Measurements from ENCODE around the gene FAM72C.
"Not testable (repeated sequence)": the region's sequence is repeated elsewhere in the genome, so short reads cannot be mapped to it uniquely, and the experiment has no call there.

The FAM72C gene

DNA sequence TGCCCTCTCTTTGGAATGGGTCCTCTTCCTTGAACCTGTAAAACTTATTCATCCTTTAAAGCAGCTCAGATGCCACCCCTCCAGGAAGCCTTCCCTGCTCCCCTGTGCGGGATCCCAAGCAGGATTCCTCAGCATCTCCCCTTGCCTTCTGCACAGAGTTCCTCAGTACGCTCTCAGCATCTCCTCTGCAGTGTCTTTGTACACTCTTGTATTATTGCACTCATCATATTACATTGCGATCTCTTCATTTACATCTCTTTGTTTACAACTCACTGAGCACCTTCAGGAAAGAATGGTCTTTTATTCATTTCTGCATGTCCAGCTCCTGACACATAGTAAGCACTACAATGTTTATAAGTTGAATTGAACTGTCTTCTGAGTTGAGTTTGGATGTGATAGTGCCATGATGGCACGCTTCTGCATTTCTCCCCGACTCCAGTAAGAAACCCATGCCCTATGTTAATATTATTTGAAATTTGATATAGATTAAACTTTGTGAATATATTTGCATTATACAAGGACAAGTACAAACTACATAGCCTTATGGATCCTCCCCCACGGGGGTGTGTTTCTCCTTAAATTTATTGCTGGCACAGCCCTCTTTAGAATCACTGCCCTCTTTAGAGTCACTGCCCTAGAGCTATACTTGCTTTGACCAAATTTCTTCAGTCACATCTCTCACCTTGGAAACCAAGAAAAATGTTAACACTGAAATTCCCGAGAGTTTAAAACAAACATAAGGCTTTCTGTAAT, 13.1 kb upstream of the FAM72C start:
- DNase-seq: not testable (repeated sequence)

DNA sequence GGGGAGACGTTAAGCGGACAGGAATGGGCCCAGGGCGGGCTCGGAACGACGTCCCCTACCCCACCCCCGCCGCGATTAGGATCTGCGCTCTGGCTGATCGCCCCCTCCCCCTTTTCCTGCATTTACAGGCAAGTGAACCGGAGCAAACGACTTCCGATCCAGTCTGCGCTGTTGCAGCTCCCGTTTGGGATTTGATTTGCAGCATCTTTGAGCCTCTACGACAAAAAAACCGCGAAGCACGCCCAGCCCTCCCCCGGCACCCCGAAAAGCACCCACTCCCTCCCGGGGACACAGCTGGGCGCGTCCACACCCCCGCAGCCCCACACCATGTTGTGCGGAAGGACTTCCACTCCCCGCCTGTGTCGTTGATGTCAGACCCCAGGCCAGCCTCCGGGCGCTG, 2.6 kb upstream of the FAM72C start:
- DNase-seq: not testable (repeated sequence)

DNA sequence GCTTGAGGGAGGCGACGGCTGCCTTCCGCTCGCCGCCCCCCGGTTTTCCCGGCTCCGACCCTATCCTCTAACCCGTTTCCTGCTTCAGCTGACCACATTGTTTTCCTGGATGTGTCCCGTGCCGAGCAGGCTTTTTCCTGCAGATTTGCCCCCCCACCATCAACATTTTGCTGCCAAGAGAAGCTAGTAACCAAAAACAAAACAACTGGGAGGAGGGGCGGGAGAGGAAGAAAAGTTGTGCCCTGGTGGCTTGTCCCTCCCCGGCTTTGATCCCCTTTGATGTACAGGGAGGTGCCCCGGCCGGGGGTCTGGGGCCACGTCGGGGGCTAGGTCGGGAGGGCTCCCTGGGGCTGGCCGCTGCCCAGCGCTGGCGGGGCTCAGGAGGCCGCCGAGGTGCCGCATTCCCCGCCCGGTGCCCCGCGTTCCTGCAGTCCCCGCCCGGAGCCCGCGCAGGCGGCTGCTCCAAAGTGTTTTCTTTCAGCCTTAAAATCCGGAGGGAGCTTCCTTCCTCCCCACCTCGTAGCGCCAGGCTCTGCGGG, 2.2 kb upstream of the FAM72C start:
- not testable (repeated sequence) for DNase-seq

DNA sequence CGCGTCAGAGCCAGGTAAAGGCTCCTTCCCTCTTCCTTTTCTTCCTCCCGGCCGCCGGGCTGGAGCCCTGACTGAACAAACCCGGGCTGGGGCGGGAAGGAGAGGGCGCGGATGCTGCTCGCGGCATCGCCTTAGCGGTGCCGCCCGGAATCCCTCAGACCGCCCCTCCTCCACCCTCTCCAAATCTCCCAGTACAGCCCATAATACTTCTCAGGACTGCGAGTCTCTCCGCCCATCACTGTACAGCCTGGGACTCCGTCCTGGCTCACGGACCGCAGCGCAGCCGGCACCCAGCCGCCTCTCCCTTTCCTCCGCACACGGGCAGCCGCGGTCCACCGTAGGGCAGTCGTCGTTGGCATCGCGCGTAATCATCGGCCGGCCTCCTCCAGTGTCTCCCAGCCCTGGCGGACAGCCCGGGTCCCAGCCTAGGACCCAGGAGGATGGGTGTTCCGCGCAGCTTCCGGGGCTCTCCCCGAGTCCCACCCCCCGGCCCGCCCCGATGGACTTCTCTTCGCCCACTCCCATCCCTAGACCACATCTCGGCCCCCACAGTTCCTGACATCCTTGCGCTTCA, 1.1 kb upstream of the FAM72C start:
- DNase-seq: not testable (repeated sequence)

DNA sequence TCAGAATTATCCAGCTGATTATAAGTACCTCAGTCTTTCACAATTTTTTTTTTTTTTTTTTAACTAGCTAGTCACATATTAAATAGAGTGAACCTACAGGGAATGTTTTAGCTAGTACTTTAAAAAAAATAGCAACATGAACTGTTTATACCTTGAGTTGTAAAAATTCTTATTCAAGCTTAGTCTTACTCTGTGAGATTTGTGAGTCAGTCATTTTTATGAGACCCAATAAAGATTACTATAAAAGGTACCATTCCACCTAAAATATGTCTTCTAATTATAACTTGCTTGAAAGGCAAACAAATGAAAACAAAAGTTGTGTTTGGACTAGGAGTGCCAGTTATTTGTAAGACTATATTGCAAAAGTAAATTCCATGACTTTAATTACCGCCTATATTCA, 5.9 kb downstream of the FAM72C start:
- DNase-seq: not testable (repeated sequence)

DNA sequence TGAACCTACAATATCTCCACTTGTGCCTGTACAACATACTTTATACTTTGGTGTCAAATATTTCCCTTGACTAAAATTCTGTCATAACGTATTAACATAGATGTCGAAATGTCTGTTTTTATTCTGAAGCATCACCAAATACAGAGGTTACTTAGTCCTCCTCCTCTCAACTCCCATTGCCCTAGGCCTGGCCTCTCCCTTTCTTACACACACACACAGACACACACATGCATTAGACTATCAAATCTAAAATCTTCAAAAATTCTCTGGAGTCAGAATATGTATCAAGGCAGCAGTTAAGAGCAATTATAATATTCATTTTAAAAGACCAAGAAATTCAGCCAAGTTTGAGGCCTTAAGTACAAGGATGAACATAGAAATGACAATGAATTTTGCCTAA, 7.5 kb downstream of the FAM72C start:
- not testable (repeated sequence) for DNase-seq

DNA sequence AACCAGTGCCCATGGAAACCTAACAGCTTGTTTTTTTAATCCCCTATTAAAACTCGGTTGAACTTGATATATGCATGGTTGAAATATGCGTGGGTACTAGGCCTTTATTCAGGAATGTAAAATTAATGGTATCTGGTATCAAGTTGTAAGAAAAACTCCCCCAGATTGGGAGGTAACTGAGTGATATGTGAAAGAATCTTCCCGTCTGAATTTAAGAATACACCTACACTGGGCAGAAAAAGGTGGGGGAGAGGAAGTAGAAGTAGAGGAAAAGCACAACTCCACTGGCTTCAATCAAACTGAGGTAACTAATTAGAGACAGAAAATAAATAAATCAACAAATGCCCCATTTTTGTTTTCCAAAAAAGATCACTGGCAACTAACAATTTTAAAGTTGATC, 15.9 kb downstream of the FAM72C start:
- not testable (repeated sequence) for DNase-seq

DNA sequence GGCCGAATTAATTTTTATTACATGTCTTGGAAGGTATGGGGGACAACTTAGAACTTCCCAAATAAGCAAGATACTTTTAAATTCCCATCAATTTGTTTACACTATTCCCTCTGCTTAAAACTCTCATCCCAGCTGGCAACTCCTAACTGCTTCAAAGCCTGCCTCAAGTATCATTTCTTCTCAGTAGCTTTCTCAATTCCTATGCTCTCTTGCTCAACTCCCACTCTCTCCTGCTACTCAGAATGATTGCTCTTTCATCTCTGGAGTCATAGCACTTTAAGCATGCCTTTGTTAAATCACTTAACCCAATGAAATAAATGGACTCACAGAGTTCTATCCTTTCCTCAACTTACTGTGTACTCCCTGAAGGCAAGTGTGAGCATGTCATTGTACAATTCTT, 18.9 kb downstream of the FAM72C start:
- DNase-seq: not testable (repeated sequence)

DNA sequence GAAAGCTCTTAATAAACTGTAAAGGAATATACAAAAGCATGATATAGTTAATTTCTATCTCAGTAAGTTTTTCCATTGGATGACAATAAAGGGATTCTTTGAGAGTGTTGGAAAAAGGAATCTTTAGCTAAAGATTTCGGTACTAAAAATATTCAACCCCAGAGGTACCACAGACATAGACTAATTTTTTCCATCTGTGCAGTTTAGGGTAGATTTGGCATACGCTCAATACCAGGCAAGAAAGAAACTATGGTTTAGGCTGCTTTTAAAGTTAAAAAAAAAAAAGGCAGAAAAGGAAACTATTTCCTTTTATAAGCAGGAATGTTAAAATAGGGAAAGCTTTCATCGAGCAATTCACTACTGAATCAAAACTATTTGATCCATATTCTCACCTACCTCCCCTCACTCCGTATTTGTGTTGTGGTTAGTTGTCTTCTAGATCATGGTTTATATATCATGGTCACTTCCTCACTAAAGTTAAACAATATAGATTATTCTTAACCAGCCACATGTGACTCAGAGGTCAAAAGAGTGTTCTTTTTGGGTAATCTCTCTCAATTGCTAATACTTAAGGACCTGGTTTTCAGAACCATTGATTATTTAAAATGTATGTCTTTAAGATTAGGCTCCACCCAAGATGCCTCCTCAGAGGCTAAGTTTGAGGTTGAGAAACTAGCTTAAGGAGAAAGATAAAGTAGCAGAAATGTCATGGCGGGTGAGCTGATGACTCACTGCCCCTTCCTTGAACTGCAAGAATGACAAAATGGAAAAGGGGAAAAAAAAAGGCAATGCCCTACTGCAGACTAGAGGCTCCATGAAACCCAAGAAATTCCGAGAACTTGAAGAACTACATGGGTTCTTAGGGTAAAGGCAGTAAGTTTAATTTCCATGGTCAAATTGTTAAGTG, 20.0 kb downstream of the FAM72C start:
- DNase-seq: not testable (repeated sequence)

DNA sequence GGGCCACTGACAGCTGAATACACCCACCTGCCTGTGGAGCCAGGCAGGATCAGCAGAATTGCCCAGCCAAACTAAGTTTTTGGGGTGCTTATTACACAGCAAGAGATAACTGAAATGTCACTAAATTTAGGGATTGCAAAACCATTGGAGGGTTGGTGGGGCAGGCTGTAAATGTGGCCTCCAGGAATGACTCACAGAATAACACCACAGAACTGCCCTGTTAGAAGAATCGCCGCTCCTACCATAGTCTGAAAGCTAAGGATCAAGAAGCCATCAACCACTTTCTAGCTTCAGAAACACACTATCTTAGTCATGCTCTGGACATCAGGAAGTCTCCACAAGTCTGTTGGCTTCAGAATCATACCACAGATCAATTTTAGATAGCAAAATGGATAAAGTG, 24.0 kb downstream of the FAM72C start:
- not testable (repeated sequence) for DNase-seq

DNA sequence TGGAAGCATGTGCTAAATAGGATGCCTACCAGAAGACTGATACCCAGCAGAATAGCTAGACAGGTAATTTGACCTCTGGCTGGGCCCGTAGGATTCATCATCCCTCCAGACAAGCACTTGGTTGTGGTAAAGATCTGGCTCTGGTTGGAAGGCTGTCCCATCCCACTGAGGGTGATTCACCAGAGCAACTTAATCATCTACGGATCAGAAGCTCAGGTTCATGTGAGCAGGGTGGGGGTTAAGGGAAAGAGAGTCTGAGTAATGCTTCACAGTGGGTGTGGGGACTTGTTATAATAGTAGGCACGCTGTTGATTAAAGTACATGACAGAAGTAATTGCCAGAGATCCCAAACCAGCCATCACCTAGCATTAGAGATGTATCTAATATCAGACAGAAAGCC, 26.5 kb downstream of the FAM72C start:
- DNase-seq: not testable (repeated sequence)

DNA sequence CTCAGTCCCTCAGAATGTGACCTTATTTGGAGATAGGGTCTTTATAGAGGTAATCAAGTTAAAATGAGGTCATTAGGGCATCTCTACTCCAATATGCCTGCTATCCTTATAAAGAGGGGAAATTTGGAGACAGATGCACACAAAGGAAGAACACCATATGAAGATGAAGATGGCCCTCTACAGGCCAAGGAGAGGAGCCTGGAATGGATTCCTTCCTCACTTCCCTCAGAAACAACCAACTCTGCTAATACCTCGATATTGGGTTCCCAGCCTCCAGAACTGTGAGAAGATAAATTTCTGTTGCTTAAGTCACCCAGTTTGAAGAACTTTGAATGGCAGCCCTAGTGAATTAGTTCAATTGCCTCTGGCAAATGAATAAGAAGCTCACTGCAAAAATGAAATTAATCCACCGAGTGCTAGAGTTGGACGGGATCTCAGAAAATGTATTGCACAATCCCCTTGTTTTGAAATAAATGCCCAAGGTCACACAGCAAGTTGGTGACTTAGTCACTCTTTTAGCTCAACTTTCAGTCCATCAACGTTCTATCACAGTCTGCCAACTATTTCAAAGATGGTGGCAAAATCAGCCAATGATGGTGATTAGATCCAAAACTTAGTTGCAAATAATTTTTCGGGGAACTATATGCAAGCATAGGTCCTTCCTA, 27.1 kb downstream of the FAM72C start:
- not testable (repeated sequence) for DNase-seq

DNA sequence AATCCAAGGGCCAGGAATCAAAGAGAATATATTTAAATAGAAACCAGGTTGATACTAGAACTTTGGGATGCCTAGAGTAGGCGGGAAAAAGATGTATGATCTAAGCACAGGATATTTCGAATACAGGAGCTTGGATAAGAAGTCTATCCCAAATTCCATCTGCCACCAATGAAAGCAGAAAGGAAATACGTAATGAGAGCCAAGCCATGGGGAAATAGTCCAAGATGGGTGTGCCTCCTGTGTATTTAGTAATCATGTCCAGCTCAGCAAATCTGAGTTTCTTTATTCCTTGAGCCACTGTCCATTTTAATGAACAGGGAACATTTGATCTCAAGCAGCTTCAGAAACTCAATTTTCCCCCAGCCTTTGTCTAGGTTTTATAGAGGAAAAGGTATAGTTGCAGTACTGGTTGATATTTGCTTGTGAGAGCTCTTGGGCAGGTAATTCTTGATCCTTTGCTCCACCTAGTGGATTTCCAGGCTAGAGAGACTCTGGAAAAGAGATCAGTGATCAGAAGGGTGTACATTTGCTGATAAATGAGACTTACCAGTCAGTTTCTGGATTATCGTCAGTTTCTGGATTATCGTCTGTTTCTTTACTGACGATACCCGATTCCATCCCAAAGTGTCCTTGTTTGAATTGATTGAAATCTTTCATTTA, 28.3 kb downstream of the FAM72C start:
- not testable (repeated sequence) for DNase-seq

DNA sequence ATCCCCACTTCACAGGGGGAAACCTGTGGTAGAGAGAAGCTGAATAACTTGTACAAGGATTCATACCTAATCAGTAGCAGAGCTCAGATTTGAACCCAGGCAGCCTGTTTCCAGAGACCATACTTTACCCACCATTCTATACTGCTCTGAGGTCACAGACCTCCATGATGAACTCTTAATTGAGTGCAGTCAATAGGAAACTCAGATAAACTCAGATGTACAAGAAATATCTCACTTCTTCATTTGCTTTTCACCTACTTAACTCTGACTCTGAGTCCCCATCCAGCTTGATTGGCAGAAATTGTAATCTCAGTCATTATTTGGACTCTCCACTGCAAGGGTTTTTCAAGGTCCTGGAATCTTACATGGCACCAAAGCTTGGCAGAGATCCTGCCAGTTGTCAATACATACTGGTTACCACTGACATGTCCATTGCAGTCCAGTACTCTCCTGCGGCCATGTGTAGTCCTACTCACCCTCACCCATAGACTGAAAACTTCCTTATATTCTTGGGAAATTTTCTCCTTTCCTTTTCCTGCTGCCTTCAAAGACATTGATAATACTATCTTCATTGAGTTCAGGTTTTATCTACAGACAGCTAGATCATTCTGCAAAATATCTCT, 29.4 kb downstream of the FAM72C start:
- DNase-seq: not testable (repeated sequence)

DNA sequence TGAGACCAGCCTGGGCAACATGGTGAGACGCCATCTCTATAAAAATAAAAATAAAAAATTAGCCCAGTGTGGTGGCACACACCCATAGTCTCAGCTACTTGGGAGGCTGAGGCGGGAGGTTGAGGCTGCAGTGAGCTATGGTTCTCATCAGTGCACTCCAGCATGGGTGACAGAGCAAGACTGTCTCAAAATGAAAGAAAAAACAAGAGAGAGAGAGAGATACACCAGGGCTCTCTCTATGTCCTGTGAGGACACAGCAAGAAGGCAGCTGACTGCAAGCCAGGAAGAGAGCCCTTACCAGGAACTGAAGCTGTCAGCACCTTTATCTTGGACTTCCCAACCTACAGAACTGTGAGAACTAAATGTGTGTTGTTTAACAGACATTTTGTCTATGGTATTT, 32.1 kb downstream of the FAM72C start:
- not testable (repeated sequence) for DNase-seq

DNA sequence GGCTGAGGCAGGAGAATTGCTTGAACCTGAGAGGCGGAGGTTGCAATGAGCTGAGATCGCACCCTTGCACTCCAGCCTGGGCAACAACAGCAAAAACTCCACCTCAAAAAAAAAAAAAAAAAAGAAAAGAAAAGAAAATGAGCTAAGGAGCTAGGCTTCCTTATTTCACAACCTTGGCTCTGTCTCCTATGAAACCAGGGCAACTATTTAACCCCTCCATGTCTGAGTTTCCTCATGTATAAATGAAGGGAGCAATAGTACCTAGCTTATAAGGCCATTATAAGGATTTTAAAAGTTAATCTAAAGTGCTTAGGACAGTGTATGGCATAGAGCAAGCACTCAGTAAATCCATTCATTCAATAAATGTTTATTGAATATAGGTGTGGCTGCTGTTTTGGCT, 32.9 kb downstream of the FAM72C start:
- DNase-seq: not testable (repeated sequence)

DNA sequence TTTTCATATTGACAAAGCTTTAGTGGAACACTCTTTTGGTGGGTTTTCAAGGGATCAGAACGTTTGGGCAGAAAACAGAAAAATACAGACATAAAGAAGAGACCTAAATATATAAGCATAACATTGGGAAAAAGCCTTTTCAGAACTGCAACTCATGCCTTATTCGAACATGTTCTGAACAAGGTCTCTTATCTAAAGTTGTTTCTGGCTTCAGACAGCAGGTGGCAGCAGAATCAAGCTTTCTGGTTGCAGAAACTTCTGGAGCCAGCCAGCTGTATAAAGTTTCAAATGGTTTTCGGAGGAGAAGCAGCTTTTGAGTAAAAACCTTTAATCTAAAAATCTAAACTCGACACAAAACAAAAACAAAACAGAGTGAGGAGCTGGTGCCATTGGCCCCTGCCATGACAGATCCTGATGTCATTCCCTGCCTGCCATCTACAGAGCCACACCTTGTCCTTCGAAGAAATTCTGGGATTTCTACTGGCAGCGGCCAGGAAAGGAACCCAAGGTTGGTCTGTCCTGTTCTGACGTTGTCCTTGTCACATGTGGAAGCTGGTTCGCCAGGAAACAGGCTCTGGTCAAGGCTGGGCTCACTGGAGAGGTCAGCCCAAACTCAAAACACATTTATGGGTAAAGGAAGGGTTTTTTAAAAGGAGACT, 35.2 kb downstream of the FAM72C start:
- DNase-seq: peak; percentile 7

DNA sequence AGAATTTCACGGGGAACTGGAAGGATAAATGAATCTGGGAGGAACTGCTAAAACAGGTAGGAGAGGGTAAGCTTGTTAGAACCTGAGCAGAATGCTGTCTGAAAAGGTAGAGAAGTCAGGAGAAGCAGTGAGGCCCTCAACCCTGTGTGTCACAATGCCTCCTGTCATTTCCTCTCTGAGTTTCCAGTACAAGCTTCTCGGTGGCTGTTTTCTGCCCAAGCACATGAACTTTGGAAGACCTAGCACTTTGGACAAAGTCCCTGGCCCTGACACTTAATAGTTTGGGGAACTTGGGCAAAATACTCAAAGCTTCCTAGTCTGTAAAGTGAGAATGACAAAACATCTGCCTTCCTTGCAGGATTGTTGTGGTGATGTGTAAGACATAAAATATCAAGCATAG, 52.7 kb downstream of the FAM72C start:
- not testable (repeated sequence) for DNase-seq

DNA sequence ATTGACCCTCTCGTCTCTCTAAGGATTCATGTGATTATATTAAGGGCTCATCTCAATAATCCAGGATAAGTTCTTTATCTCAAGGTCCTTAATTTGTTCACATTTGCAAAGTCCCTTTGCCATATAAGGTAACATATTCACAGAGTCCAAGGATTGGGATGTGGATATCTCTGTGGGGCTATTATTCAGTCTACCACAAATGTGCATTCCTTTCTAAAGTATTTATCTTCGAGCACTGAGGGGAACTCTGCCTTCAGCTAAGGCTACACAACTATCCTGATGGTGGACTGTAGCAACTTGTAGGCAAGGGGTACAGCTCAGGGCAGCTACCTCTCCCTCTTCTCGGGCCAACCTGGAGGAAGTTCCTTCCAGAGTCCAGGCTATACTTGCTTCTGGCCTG, 53.2 kb downstream of the FAM72C start:
- not testable (repeated sequence) for DNase-seq

DNA sequence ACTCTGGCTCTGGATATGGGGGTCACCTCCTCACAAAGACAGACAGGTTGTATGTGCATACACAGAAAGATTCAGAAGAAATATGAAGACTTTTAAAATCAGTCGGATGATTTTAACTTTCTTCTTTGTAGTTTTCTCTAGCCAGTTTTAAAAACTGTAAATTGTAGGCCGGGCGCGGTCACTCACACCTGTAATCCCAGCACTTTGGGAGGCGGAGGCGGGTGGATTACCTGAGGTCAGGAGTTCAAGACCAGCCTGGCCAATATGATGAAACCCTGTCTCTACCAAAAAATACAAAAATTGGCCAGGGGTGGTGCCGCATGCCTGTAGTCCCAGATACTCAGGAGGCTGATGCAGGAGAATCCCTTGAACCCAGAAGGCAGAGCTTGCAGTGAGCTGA, 58.1 kb downstream of the FAM72C start:
- not testable (repeated sequence) for DNase-seq

All from NCI-H1105 (cell line).